H1 (cell line): ENCODE results near the gene CHST11. TPM values are rescaled to one million over a fixed set of nuclear protein-coding genes. Genes with fewer than 3 reads are reported as not detected.

Experiments
- CTCF ChIA-PET: fragments of 300-600 bp; sonication (Branson Sonifier 250); formaldehyde crosslinking; loops from one replicate; lab custom pipeline; 2021; ENCODE audit not compliant: partially characterized antibody; lab: Charles Lee
- POLR2A ChIA-PET: fragments of 300-600 bp; sonication (Branson Sonifier 250); formaldehyde crosslinking; loops from one replicate; lab custom pipeline; 2021; ENCODE audit warnings: inconsistent platforms; ENCODE audit not compliant: partially characterized antibody; lab: Charles Lee
- DNase-seq, 2 experiments: peaks; one replicate each; pipeline versions ENCODE4 v3.0.0 to v3.0.0-alpha.2; 2010 to 2022; ENCODE audit warnings: low spot score in 2 of 2, low read depth in 1 of 2, mixed read lengths in 1 of 2
- FAIRE-seq: peaks from 2 replicates; lab custom pipeline; 2011; peaks lifted over from hg19 to GRCh38; lab: Jason Lieb, UNC
- H2AFZ ChIP-seq: 2 replicates; pipeline ENCODE4 v1.8.1; 2012; ENCODE audit warnings: low read length, inconsistent platforms
- H2AK5ac ChIP-seq: 2 replicates; pipeline ENCODE4 v1.6.1; 2013; ENCODE audit warnings: low read depth, low read length
- H2BK120ac ChIP-seq: replicated peaks from 2 replicates; pipeline ENCODE3; 2013; ENCODE audit warnings: low read depth, low read length, inconsistent platforms
- H2BK12ac ChIP-seq: 2 replicates; pipeline ENCODE4 v1.6.1; 2013; ENCODE audit warnings: low read depth, low read length
- H2BK15ac ChIP-seq: 2 replicates; pipeline ENCODE4 v1.6.1; 2013; ENCODE audit warnings: low read length
- H2BK20ac ChIP-seq: 2 replicates; pipeline ENCODE4 v1.6.1; 2013; ENCODE audit warnings: low read length
- H2BK5ac ChIP-seq: 2 replicates; pipeline ENCODE4 v1.6.1; 2013; ENCODE audit warnings: low read depth, low read length
- H3K14ac ChIP-seq: 2 replicates; pipeline ENCODE4 v1.6.1; 2013; ENCODE audit warnings: inconsistent platforms; ENCODE audit not compliant: insufficient read length
- H3K18ac ChIP-seq: 2 replicates; pipeline ENCODE4 v1.6.1; 2013; ENCODE audit warnings: low read length; ENCODE audit errors: extremely low read depth
- H3K23ac ChIP-seq: 2 replicates; pipeline ENCODE4 v1.6.1; 2013; ENCODE audit warnings: inconsistent platforms; ENCODE audit not compliant: insufficient read length
- H3K23me2 ChIP-seq: 2 replicates; pipeline ENCODE4 v1.6.1; 2013; ENCODE audit warnings: low read depth, low read length
- H3K27ac ChIP-seq: 2 replicates; pipeline ENCODE4 v1.6.1; 2011; ENCODE audit warnings: low read depth, low read length, inconsistent platforms
- H3K27me3 ChIP-seq, 4 experiments: replicated peaks in 1 of 4; 1 replicate in 1 of 4; 2 replicates in 3 of 4; pipeline versions ENCODE4 v1.6.1 to v1.8.1; 2011 to 2013; ENCODE audit warnings: low read length in 3 of 4, mild to moderate bottlenecking in 3 of 4, inconsistent platforms in 2 of 4, mixed read lengths in 2 of 4, moderate library complexity in 1 of 4; ENCODE audit not compliant: control insufficient read depth in 3 of 4, insufficient read depth in 3 of 4; ENCODE audit errors: extremely low read depth in 1 of 4
- H3K36me3 ChIP-seq, 4 experiments: 2 replicates each; pipeline versions ENCODE4 v1.6.1 to v1.8.1; 2011 to 2013; ENCODE audit warnings: mild to moderate bottlenecking in 4 of 4, low read length in 3 of 4, moderate library complexity in 2 of 4, control low read depth in 1 of 4, inconsistent platforms in 1 of 4; ENCODE audit not compliant: insufficient read depth in 4 of 4, control insufficient read depth in 2 of 4
- H3K4ac ChIP-seq: replicated peaks from 2 replicates; pipeline ENCODE3; 2013; ENCODE audit warnings: low read length, low read depth, mixed read lengths, inconsistent platforms; ENCODE audit not compliant: insufficient read length
- H3K4me1 ChIP-seq, 4 experiments: replicated peaks in 1 of 4; 1 replicate in 1 of 4; 2 replicates in 3 of 4; pipeline versions ENCODE4 v1.6.1 to v1.8.1; 2011 to 2013; ENCODE audit warnings: low read length in 3 of 4, inconsistent platforms in 2 of 4, mixed read lengths in 1 of 4; ENCODE audit not compliant: insufficient read depth in 4 of 4, control insufficient read depth in 3 of 4
- H3K4me2 ChIP-seq, 2 experiments: 2 replicates each; pipeline versions ENCODE4 v1.6.1 to v1.8.1; 2011 to 2013; ENCODE audit warnings: low read depth in 2 of 2, low read length in 2 of 2, control low read depth in 1 of 2, inconsistent platforms in 1 of 2, mild to moderate bottlenecking in 1 of 2; ENCODE audit not compliant: insufficient read depth in 1 of 2
- H3K4me3 ChIP-seq, 4 experiments: fragments of 200-600, 300-600 bp in 1 of 4; sonication (generic), shearing (Covaris generic), sonication (Bioruptor Twin) in 1 of 4; 2 replicates each; pipeline versions ENCODE4 v1.5.1 to v1.8.1; 2011 to 2016; ENCODE audit warnings: low read length in 4 of 4, low read depth in 3 of 4, control low read depth in 2 of 4, inconsistent platforms in 2 of 4, mild to moderate bottlenecking in 2 of 4, mixed read lengths in 1 of 4, moderate library complexity in 1 of 4; ENCODE audit not compliant: insufficient read depth in 2 of 4; ENCODE audit errors: extremely low read depth in 1 of 4
- H3K56ac ChIP-seq: replicated peaks from 2 replicates; pipeline ENCODE3; 2013; ENCODE audit warnings: low read depth, mild to moderate bottlenecking, mixed read lengths, low read length, inconsistent platforms; ENCODE audit not compliant: insufficient read length
- H3K79me1 ChIP-seq: 2 replicates; pipeline ENCODE4 v1.6.1; 2013; ENCODE audit warnings: low read depth, low read length, control low read depth
- H3K79me2 ChIP-seq, 2 experiments: 2 replicates each; pipeline versions ENCODE4 v1.6.1 to v1.8.1; 2012 to 2013; ENCODE audit warnings: low read length in 2 of 2, mild to moderate bottlenecking in 2 of 2, inconsistent platforms in 1 of 2; ENCODE audit not compliant: insufficient read depth in 2 of 2, control insufficient read depth in 1 of 2
- H3K9ac ChIP-seq, 4 experiments: replicated peaks in 1 of 4; 1 replicate in 1 of 4; 2 replicates in 3 of 4; pipeline versions ENCODE4 v1.6.1 to v1.8.1; 2011 to 2013; ENCODE audit warnings: low read depth in 3 of 4, low read length in 3 of 4, control low read depth in 2 of 4, mild to moderate bottlenecking in 2 of 4, moderate library complexity in 2 of 4, inconsistent platforms in 1 of 4; ENCODE audit errors: extremely low read depth in 1 of 4
- H3K9me3 ChIP-seq, 2 experiments: 2 replicates each; pipeline versions ENCODE4 v1.6.1 to v1.8.1; 2012 to 2013; ENCODE audit warnings: mild to moderate bottlenecking in 2 of 2, moderate library complexity in 2 of 2, control low read depth in 1 of 2, inconsistent platforms in 1 of 2, low read depth in 1 of 2, low read length in 1 of 2, mixed read lengths in 1 of 2; ENCODE audit not compliant: insufficient read depth in 2 of 2
- H4K20me1 ChIP-seq, 2 experiments: replicated peaks in 1 of 2; 2 replicates each; pipeline versions ENCODE3 to v1.8.1; 2011 to 2013; ENCODE audit warnings: inconsistent platforms in 2 of 2, low read length in 2 of 2, mild to moderate bottlenecking in 1 of 2; ENCODE audit not compliant: insufficient read depth in 2 of 2, control insufficient read depth in 1 of 2
- H4K5ac ChIP-seq: 2 replicates; pipeline ENCODE4 v1.6.1; 2013; ENCODE audit warnings: low read length, low read depth, mixed read lengths, inconsistent platforms; ENCODE audit not compliant: insufficient read length
- H4K8ac ChIP-seq: 2 replicates; pipeline ENCODE4 v1.8.0; 2013; ENCODE audit warnings: mild to moderate bottlenecking, moderate library complexity, low read length, inconsistent platforms; ENCODE audit not compliant: insufficient read depth; ENCODE audit errors: extremely low read depth
- H4K91ac ChIP-seq: replicated peaks from 2 replicates; pipeline ENCODE3; 2013; ENCODE audit warnings: low read length, mixed read lengths, inconsistent platforms; ENCODE audit not compliant: insufficient read length
- CHD1 ChIP-seq: IDR thresholded peaks from 2 replicates; pipeline ENCODE4 v1.6.1; 2012; ENCODE audit warnings: low read depth, low read length, improper control_type of control experiment
- CHD2 ChIP-seq: IDR thresholded peaks from 2 replicates; pipeline ENCODE4 v1.6.1; 2012; ENCODE audit warnings: low read length, improper control_type of control experiment
- HDAC2 ChIP-seq, 2 experiments: fragments of 300-600 bp in 1 of 2; sonication (generic) in 1 of 2; IDR thresholded peaks; 2 replicates each; pipeline ENCODE4 v1.6.1; 2011 to 2012; ENCODE audit warnings: low read depth in 2 of 2, low read length in 2 of 2, mild to moderate bottlenecking in 2 of 2, moderate library complexity in 2 of 2, borderline replicate concordance in 1 of 2, inconsistent platforms in 1 of 2
- JUN ChIP-seq: IDR thresholded peaks from 2 replicates; pipeline ENCODE4 v1.6.1; 2011; ENCODE audit warnings: low read depth, mild to moderate bottlenecking, improper control_type of control experiment, low read length
- PHF8 ChIP-seq: fragments of 200-600 bp; sonication (generic); conservative IDR thresholded peaks from 2 replicates; pipeline ENCODE4 v1.7.1; 2012; ENCODE audit warnings: low read depth, mild to moderate bottlenecking, inconsistent platforms, low read length, moderate library complexity
- SP1 ChIP-seq: IDR thresholded peaks from 2 replicates; pipeline ENCODE4 v1.6.1; 2011; ENCODE audit warnings: low read depth, low read length
- SUZ12 ChIP-seq: fragments of 200-600 bp; sonication (generic); IDR thresholded peaks from 2 replicates; pipeline ENCODE4 v1.6.1; 2012; ENCODE audit warnings: mild to moderate bottlenecking, inconsistent platforms, low read length, moderate library complexity, mixed read lengths
- TBP ChIP-seq: IDR thresholded peaks from 2 replicates; pipeline ENCODE4 v1.6.1; 2011; ENCODE audit warnings: low read depth, low read length, improper control_type of control experiment
- TCF12 ChIP-seq: IDR thresholded peaks from 2 replicates; pipeline ENCODE4 v1.6.1; 2011; ENCODE audit warnings: low read depth, mild to moderate bottlenecking, low read length
- WGBS, 2 experiments: shearing (Covaris generic) in 1 of 2; methylation state at CpG; one replicate each; pipeline versions ENCODE4 v1.1.6 to v1.1.7; 2013 to 2015; ENCODE audit warnings: low lambda C conversion rate in 2 of 2, mixed read lengths in 2 of 2, inconsistent platforms in 1 of 2, low coverage in 1 of 2, missing lambda C conversion rate in 1 of 2; ENCODE audit not compliant: insufficient replicate concordance in 2 of 2, insufficient coverage in 1 of 2, insufficient read length in 1 of 2; ENCODE audit errors: extremely low coverage in 1 of 2, missing lambda C conversion rate in 1 of 2; 5-methylcytosine and 5-hydroxymethylcytosine counted together
- polyA plus RNA-seq, 7 experiments: library from polyadenylated mRNA; depleted of rRNA in 3 of 7; stranded (reverse) in 5 of 7; unstranded in 2 of 7; fragments of >200 nt in 5 of 7; fragments of 200-250 nt in 2 of 7; gene quantifications; 1 replicate in 5 of 7; 2 replicates in 1 of 7; 4 replicates in 1 of 7; pipeline versions ENCODE4 v1.2.1 to v1.2.3, GENCODE V29; 2011 to 2013; ENCODE audit warnings: missing spikeins in 2 of 7, mixed read lengths in 2 of 7
- total RNA-seq: library from RNA; stranded (reverse); fragmentation: NEBNext Ultra II Directional; extraction: Animal tissue kit (Norgen Biotek cat#: 25700); gene quantifications from 2 replicates; pipeline ENCODE4 v1.2.1, GENCODE V29; 2021

CHST11 gene
- total and polyA plus RNA-seq, 2 of the 8 experiments (the other 6 are each of a cell fraction or from before 2014, with no cell fraction given), result 14.4 to 20.8 TPM

GRCh38 chr12:104533134-104533533 is 76.4 kb downstream of the CHST11 start:
- Histone ChIP-seq H3K27ac (no peak overlapping the region), H4K8ac (no peak overlapping the region), H2BK120ac (no peak overlapping the region), H3K4ac (no peak overlapping the region), H2BK15ac (no peak overlapping the region), H3K79me1 (peaks cover 2% of the 10 kb centered on the region), H4K91ac (no peak overlapping the region), H3K9ac (no peak overlapping the region), H2BK5ac (no peak overlapping the region), H3K4me1 (peaks cover 0 to 11% (median 4%) of the 10 kb centered on the region in 4 experiments; a peak in 4 of 7 replicates), H3K36me3 (no peaks in the 10 kb centered on the region), H3K9me3 (no peaks in the 10 kb centered on the region), H2AFZ (no peak overlapping the region), H3K4me3 (no peak overlapping the region), H3K27me3 (no peaks in the 10 kb centered on the region)
- DNase-seq (no peak), FAIRE-seq (no peak)
- WGBS, 2 experiments, result 100% methylated on average over 2 of the region's 2 CpGs; no CpG with 5 or more reads in 1 of the 2 experiments
- ChIA-PET CTCF (no interaction called here), POLR2A (no interaction called here)
- TF ChIP-seq PHF8, result no peak
- no peak for TF ChIP-seq SP1
- no peak for TF ChIP-seq HDAC2 (IDR thresholded peaks at IDR 0.05; ENCODE audit: borderline replicate concordance in 1 of 2, low read depth in 2 of 2, low read length in 2 of 2)
- TF ChIP-seq SUZ12, result no peak
- TF ChIP-seq CHD2, result no peak
- TF ChIP-seq TBP, result no peak
- TF ChIP-seq CHD1, result no peak
- no peak for TF ChIP-seq TCF12
- no peak for TF ChIP-seq JUN
- TF ChIP-seq, all 59 proteins: peak for 0
- Histone ChIP-seq H3K79me2 (peaks cover 0 to 3% of the 10 kb centered on the region in 2 experiments; a peak in 1 of 4 replicates), H2BK20ac (no peak overlapping the region), H3K4me2 (no peak overlapping the region), H4K5ac (no peak overlapping the region), H2BK12ac (no peak overlapping the region), H3K23ac (no peak overlapping the region), H3K14ac (no peak overlapping the region), H3K56ac (no peak overlapping the region), H3K23me2 (no peaks in the 10 kb centered on the region), H2AK5ac (no peak overlapping the region), H3K18ac (no peak overlapping the region), H4K20me1 (peaks cover 0 to 4% of the 10 kb centered on the region in 2 experiments)
